Loucy (cell line): ENCODE measurements around the gene ATG13.

Experiments
- H2AFZ ChIP-seq: fragments of 200-600 bp; sonication (generic); 2 replicates; pipeline ENCODE4 v1.6.0; 2016; ENCODE audit warnings: antibody characterized with exemption, mild to moderate bottlenecking, low read length, moderate library complexity
- H3F3A ChIP-seq: fragments of 200-600 bp; 2 replicates; pipeline ENCODE4 v1.6.0; 2016; ENCODE audit warnings: antibody characterized with exemption, low read depth, mild to moderate bottlenecking
- H3K27me3 ChIP-seq: fragments of 200-600 bp; sonication (generic); 2 replicates; pipeline ENCODE4 v1.6.1; 2014; ENCODE audit warnings: low read length, mild to moderate bottlenecking; ENCODE audit not compliant: insufficient read depth, poor library complexity, severe bottlenecking
- H3K36me3 ChIP-seq: fragments of 200-600 bp; sonication (generic); 2 replicates; pipeline ENCODE4 v1.6.1; 2016; ENCODE audit warnings: low read length; ENCODE audit not compliant: insufficient read depth
- H3K4me1 ChIP-seq: fragments of 200-600 bp; sonication (generic); 2 replicates; pipeline ENCODE4 v1.5.1; 2014; ENCODE audit warnings: low read length, mild to moderate bottlenecking; ENCODE audit not compliant: insufficient read depth, poor library complexity, severe bottlenecking
- H3K4me2 ChIP-seq: fragments of 200-600 bp; sonication (generic); 2 replicates; pipeline ENCODE4 v1.6.0; 2014; ENCODE audit warnings: antibody characterized with exemption, low read length, low read depth, mild to moderate bottlenecking; ENCODE audit not compliant: poor library complexity, severe bottlenecking
- H3K4me3 ChIP-seq: fragments of 200-600 bp; sonication (generic); 2 replicates; pipeline ENCODE4 v1.5.1; 2014; ENCODE audit warnings: low read length, mild to moderate bottlenecking, mixed read lengths; ENCODE audit not compliant: poor library complexity, severe bottlenecking
- H3K79me2 ChIP-seq: fragments of 200-600 bp; sonication (generic); 2 replicates; pipeline ENCODE4 v1.6.1; 2014; ENCODE audit warnings: low read length; ENCODE audit not compliant: insufficient read depth
- H3K9ac ChIP-seq: fragments of 200-600 bp; sonication (generic); 2 replicates; pipeline ENCODE4 v1.6.0; 2014; ENCODE audit warnings: mild to moderate bottlenecking, low read depth, low read length, moderate library complexity; ENCODE audit not compliant: poor library complexity, severe bottlenecking
- H3K9me2 ChIP-seq: fragments of 200-600 bp; sonication (generic); replicated peaks from 2 replicates; pipeline ENCODE4 v1.6.1; 2016; ENCODE audit warnings: low read depth, low read length, mixed read lengths
- H3K9me3 ChIP-seq: fragments of 200-600 bp; sonication (generic); 2 replicates; pipeline ENCODE4 v1.6.1; 2014; ENCODE audit warnings: mild to moderate bottlenecking, antibody characterized with exemption, low read length, low read depth; ENCODE audit not compliant: insufficient read depth
- H4K20me1 ChIP-seq: fragments of 200-600 bp; sonication (generic); 2 replicates; pipeline ENCODE4 v1.6.0; 2014; ENCODE audit warnings: antibody characterized with exemption, low read length, mild to moderate bottlenecking; ENCODE audit not compliant: insufficient read depth, poor library complexity, severe bottlenecking
- CTCF ChIP-seq: fragments of 200-600 bp; sonication (generic); conservative IDR thresholded peaks from 2 replicates; pipeline ENCODE4 v1.5.1; 2014; ENCODE audit warnings: mild to moderate bottlenecking, antibody characterized with exemption, low read length
- EZH2phosphoT487 ChIP-seq: fragments of 200-600 bp; IDR thresholded peaks from 2 replicates; pipeline ENCODE4 v1.6.1; 2018; ENCODE audit warnings: antibody characterized with exemption, mild to moderate bottlenecking, moderate library complexity, borderline replicate concordance

The ATG13 gene

GRCh38 chr11:46639197-46639839 lies 22.0 kb downstream of the ATG13 start:
- H3K27me3 ChIP-seq: no peaks in the 10 kb centered on the region
- H4K20me1 ChIP-seq: no peaks in the 10 kb centered on the region
- no peaks in the 10 kb centered on the region for H3K9me3 ChIP-seq
- H3K36me3 ChIP-seq: peaks cover 26% of the 10 kb centered on the region; the same call in 1 of the 2 replicates
- TF ChIP-seq CTCF (no peak), EZH2phosphoT487 (no peak)
- no peaks in the 10 kb centered on the region for H3K9me2 ChIP-seq
- peaks cover 6% of the 10 kb centered on the region for H3K4me1 ChIP-seq
- H3K9ac ChIP-seq: no peak overlapping the region
- H3K4me2 ChIP-seq: no peak overlapping the region
- H3K79me2 ChIP-seq: peaks cover 5% of the 10 kb centered on the region; the same call in 1 of the 2 replicates
- H3F3A ChIP-seq: no peaks in the 10 kb centered on the region
- no peak overlapping the region for H2AFZ ChIP-seq
- H3K4me3 ChIP-seq: no peak overlapping the region

- H4K20me1 ChIP-seq: no peaks in the 10 kb centered on the region
- peaks cover 6% of the 10 kb centered on the region for H3K4me1 ChIP-seq
- H3K9ac ChIP-seq: no peak overlapping the region
- TF ChIP-seq CTCF: no peak
- no peak for TF ChIP-seq EZH2phosphoT487
- H3K79me2 ChIP-seq: peaks cover 5% of the 10 kb centered on the region; the same call in 1 of the 2 replicates
- peaks cover 31% of the 10 kb centered on the region; the same call in 1 of the 2 replicates for H3K36me3 ChIP-seq
- no peaks in the 10 kb centered on the region for H3K9me2 ChIP-seq
- H3K27me3 ChIP-seq: no peaks in the 10 kb centered on the region
- H3K4me2 ChIP-seq: no peak overlapping the region
- H2AFZ ChIP-seq: no peak overlapping the region
- H3F3A ChIP-seq: no peaks in the 10 kb centered on the region
- H3K9me3 ChIP-seq: no peaks in the 10 kb centered on the region
- H3K4me3 ChIP-seq: no peak overlapping the region
These were observed 22.9 kb downstream of the ATG13 start for GRCh38 chr11:46640036-46640788.

GRCh38 chr11:46641639-46642038 lies 24.3 kb downstream of the ATG13 start:
- TF ChIP-seq EZH2phosphoT487: no peak
- TF ChIP-seq CTCF: no peak

More at GRCh38 chr11:46641639-46642038, 24.3 kb downstream of the ATG13 start:
- Histone ChIP-seq H2AFZ (no peak overlapping the region), H3K4me2 (no peak overlapping the region), H3K9ac (no peak overlapping the region), H3K9me3 (no peaks in the 10 kb centered on the region), H3K36me3 (peaks cover 36% of the 10 kb centered on the region; the same call in 1 of the 2 replicates), H4K20me1 (no peaks in the 10 kb centered on the region), H3K4me3 (no peak overlapping the region), H3K27me3 (no peaks in the 10 kb centered on the region), H3F3A (no peaks in the 10 kb centered on the region), H3K4me1 (peaks cover 6% of the 10 kb centered on the region), H3K79me2 (peaks cover 5% of the 10 kb centered on the region; the same call in 1 of the 2 replicates), H3K9me2 (no peaks in the 10 kb centered on the region)
